ENCODE results near the gene TAB3.

- TF ChIP-seq CTCF (IDR thresholded peaks at IDR 0.05 in 4 of 5, conservative IDR thresholded peaks at IDR 0.05 in 1 of 5) (no peak), POLR2A (IDR thresholded peaks at IDR 0.05) (no peak)
Observed at GRCh38 chrX:30795981-30796958, 92.8 kb downstream of the TAB3 start.

All from gastrocnemius medialis (tissue), 4 donors.